OCI-LY1 (cell line): Measurements from ENCODE around the gene CEACAM21.

Source experiments
- H2AFZ ChIP-seq: fragments of 200-600 bp; sonication (generic), shearing (Covaris generic); 2 replicates; pipeline ENCODE4 v1.6.0; 2014; ENCODE audit warnings: antibody characterized with exemption, mild to moderate bottlenecking, low read length
- H3F3A ChIP-seq: fragments of 200-600 bp; sonication (generic), shearing (Covaris generic); 2 replicates; pipeline ENCODE4 v1.6.0; 2014; ENCODE audit warnings: mild to moderate bottlenecking, antibody characterized with exemption, low read length, moderate library complexity; ENCODE audit not compliant: insufficient read depth
- H3K27ac ChIP-seq: fragments of 200-600 bp; sonication (generic); 2 replicates; pipeline ENCODE4 v1.5.1; 2014; ENCODE audit warnings: low read length, mixed run types, mild to moderate bottlenecking, low read depth; ENCODE audit not compliant: poor library complexity, severe bottlenecking
- H3K27me3 ChIP-seq: fragments of 200-600 bp; sonication (generic); 2 replicates; pipeline ENCODE4 v1.6.0; 2014; ENCODE audit warnings: antibody characterized with exemption, mild to moderate bottlenecking, low read length, moderate library complexity; ENCODE audit not compliant: insufficient read depth
- H3K36me3 ChIP-seq: fragments of 200-600 bp; sonication (generic); 2 replicates; pipeline ENCODE4 v1.6.1; 2014; ENCODE audit warnings: mild to moderate bottlenecking, antibody characterized with exemption, low read length, moderate library complexity, mixed read lengths; ENCODE audit not compliant: insufficient read depth
- H3K4me1 ChIP-seq: fragments of 200-600 bp; sonication (generic); 2 replicates; pipeline ENCODE4 v1.5.1; 2014; ENCODE audit warnings: mild to moderate bottlenecking, low read length, moderate library complexity; ENCODE audit not compliant: insufficient read depth, severe bottlenecking
- H3K4me2 ChIP-seq: fragments of 200-600 bp; sonication (generic), shearing (Covaris generic); 2 replicates; pipeline ENCODE4 v1.6.1; 2014; ENCODE audit warnings: low read length
- H3K4me3 ChIP-seq: fragments of 200-600 bp; sonication (generic); 2 replicates; pipeline ENCODE4 v1.5.1; 2014; ENCODE audit warnings: low read length, low read depth, mild to moderate bottlenecking, mixed read lengths; ENCODE audit not compliant: poor library complexity, severe bottlenecking
- H3K79me2 ChIP-seq: fragments of 200-600 bp; shearing (Covaris generic); 2 replicates; pipeline ENCODE4 v1.6.1; 2016; ENCODE audit warnings: mixed run types, low read length, mixed read lengths; ENCODE audit not compliant: insufficient read depth
- H3K9ac ChIP-seq: fragments of 200-600 bp; sonication (generic), shearing (Covaris generic); 2 replicates; pipeline ENCODE4 v1.6.1; 2014; ENCODE audit warnings: mild to moderate bottlenecking, low read length, mixed read lengths
- H3K9me2 ChIP-seq: fragments of 200-600 bp; sonication (generic), shearing (Covaris generic); 2 replicates; pipeline ENCODE4 v1.6.1; 2014; ENCODE audit warnings: low read depth, mild to moderate bottlenecking, low read length, mixed read lengths
- H3K9me3 ChIP-seq: fragments of 200-600 bp; shearing (Covaris generic); 2 replicates; pipeline ENCODE4 v1.6.1; 2014; ENCODE audit warnings: low read length, mixed read lengths
- H4K20me1 ChIP-seq: fragments of 200-600 bp; sonication (generic), shearing (Covaris generic); 2 replicates; pipeline ENCODE4 v1.6.0; 2016; ENCODE audit warnings: mild to moderate bottlenecking, low read length; ENCODE audit not compliant: insufficient read depth
- EZH2 ChIP-seq: fragments of 200-600 bp; sonication (generic), shearing (Covaris generic); IDR thresholded peaks from 2 replicates; pipeline ENCODE4 v1.8.0; 2017; ENCODE audit warnings: borderline replicate concordance, mixed run types, mild to moderate bottlenecking, antibody characterized with exemption, low read length, moderate library complexity, mixed read lengths
- TF ChIP-seq, protein P1 (sequence below): fragments of 200-600 bp; sonication (generic), shearing (Covaris generic); IDR thresholded peaks from 2 replicates; pipeline ENCODE4 v1.5.1; 2017; ENCODE audit warnings: mild to moderate bottlenecking, antibody characterized with exemption, low read length, moderate library complexity, mixed read lengths

CEACAM21 gene

DNA sequence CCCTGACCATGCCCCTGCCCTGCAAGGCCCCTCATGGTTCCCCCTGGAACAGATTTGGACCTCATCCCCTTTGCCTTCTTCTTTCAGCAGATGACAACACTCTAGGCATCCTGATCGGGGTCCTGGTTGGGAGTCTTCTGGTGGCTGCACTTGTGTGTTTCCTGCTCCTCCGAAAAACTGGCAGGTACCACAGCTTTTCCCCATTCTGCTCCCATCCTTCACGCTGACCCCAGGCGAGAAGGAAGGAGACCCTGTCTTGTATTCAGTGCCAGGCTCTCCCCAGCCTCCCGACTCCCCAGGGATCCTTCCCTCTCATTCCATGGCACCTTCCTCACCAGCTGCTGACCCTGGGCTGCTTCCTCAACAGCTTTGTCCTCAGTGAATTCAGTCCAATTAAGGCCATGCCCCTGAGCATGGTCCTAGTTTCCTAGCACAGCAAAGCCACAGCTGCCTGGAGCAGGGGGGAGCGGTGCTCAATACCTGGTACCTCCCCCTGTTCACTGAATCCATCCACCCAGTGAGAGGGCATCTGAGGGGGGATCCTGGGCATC is 8.4 kb downstream of the CEACAM21 start:
- Histone ChIP-seq H4K20me1 (no peaks in the 10 kb centered on the region), H3K4me1 (no peaks in the 10 kb centered on the region), H3K4me2 (no peak overlapping the region), H3K9ac (no peak overlapping the region), H3K36me3 (no peaks in the 10 kb centered on the region), H3K79me2 (no peaks in the 10 kb centered on the region), H3K27me3 (no peaks in the 10 kb centered on the region; the same call in 1 of the 2 replicates), H3F3A (no peaks in the 10 kb centered on the region), H3K4me3 (no peak overlapping the region), H3K9me2 (no peaks in the 10 kb centered on the region), H2AFZ (no peak overlapping the region), H3K27ac (no peak overlapping the region), H3K9me3 (0 out of 2 replicates have a peak, but pooled peaks cover 2% of the 10 kb centered on the region)
- TF ChIP-seq, protein P1, sequence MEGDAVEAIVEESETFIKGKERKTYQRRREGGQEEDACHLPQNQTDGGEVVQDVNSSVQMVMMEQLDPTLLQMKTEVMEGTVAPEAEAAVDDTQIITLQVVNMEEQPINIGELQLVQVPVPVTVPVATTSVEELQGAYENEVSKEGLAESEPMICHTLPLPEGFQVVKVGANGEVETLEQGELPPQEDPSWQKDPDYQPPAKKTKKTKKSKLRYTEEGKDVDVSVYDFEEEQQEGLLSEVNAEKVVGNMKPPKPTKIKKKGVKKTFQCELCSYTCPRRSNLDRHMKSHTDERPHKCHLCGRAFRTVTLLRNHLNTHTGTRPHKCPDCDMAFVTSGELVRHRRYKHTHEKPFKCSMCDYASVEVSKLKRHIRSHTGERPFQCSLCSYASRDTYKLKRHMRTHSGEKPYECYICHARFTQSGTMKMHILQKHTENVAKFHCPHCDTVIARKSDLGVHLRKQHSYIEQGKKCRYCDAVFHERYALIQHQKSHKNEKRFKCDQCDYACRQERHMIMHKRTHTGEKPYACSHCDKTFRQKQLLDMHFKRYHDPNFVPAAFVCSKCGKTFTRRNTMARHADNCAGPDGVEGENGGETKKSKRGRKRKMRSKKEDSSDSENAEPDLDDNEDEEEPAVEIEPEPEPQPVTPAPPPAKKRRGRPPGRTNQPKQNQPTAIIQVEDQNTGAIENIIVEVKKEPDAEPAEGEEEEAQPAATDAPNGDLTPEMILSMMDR: no peak
- TF ChIP-seq EZH2: no peak

DNA sequence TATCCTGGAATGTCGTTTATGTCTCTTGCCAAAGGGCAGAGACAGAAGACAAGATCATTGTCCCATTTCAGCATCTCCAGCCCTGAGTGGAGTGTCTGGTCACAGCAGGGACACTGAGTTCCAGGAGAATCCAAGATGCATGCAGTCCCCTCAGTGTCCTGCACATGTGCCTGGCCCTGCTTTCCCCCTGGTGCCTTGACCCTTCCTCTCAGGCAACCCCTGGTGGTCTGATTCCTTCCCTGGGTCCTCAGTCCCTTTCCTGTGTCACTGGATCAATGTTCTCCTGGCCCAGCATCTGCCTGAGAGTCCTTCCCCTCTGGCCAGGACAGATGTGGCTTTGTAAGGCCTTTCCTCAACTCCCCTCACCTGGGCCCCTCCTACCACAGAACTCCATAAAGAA is 9.0 kb downstream of the CEACAM21 start:
- H3K79me2 ChIP-seq: no peaks in the 10 kb centered on the region
- no peaks in the 10 kb centered on the region for H3K36me3 ChIP-seq
- no peaks in the 10 kb centered on the region for H4K20me1 ChIP-seq
- no peak overlapping the region for H2AFZ ChIP-seq
- no peak for TF ChIP-seq EZH2
- TF ChIP-seq, protein P1: no peak
- 0 out of 2 replicates have a peak, but pooled peaks cover 2% of the 10 kb centered on the region for H3K9me3 ChIP-seq
- H3K4me3 ChIP-seq: no peak overlapping the region
- no peaks in the 10 kb centered on the region for H3K4me1 ChIP-seq
- H3K4me2 ChIP-seq: no peak overlapping the region
- H3K27me3 ChIP-seq: no peaks in the 10 kb centered on the region; the same call in 1 of the 2 replicates
- H3K27ac ChIP-seq: no peak overlapping the region
- no peaks in the 10 kb centered on the region for H3F3A ChIP-seq
- H3K9ac ChIP-seq: no peak overlapping the region
- H3K9me2 ChIP-seq: no peaks in the 10 kb centered on the region

DNA sequence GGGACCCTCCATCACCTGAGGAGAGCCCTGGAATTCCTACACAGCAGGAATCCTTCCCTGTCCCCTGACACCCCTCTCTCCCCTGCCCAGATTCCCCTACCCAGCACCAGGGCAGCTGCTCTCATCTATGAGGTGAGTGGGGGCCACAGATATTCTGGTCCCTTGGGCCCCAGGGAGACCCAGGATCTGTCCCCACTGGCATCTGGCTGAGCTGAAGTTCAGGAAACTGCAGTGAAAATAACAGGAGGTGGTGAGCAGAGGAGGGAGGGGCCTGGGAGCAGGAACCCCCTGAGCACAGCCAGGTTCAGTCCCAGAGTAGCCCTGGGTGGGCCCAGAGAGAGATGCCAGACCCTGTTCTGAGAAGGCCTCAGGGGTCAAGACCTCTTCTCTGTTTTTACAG is 10.1 kb downstream of the CEACAM21 start:
- H3K9ac ChIP-seq: no peak overlapping the region
- H3K27me3 ChIP-seq: no peaks in the 10 kb centered on the region
- H3K4me1 ChIP-seq: no peaks in the 10 kb centered on the region
- H3K9me2 ChIP-seq: no peaks in the 10 kb centered on the region
- H3K27ac ChIP-seq: no peak overlapping the region
- no peak overlapping the region for H2AFZ ChIP-seq
- H3K4me2 ChIP-seq: no peak overlapping the region
- H3K36me3 ChIP-seq: no peaks in the 10 kb centered on the region
- no peaks in the 10 kb centered on the region for H3K79me2 ChIP-seq
- 0 out of 2 replicates have a peak, but pooled peaks cover 2% of the 10 kb centered on the region for H3K9me3 ChIP-seq
- no peaks in the 10 kb centered on the region for H4K20me1 ChIP-seq
- H3F3A ChIP-seq: no peaks in the 10 kb centered on the region
- no peak overlapping the region for H3K4me3 ChIP-seq
- TF ChIP-seq, protein P1: no peak
- no peak for TF ChIP-seq EZH2
